Hematopoietic multipotent progenitor cell (in vitro differentiated cells): Measurements from ENCODE around the gene IL20RA. TPM values are rescaled to one million over a fixed set of nuclear protein-coding genes. Genes with fewer than 3 reads are reported as not detected.

ENCODE experiments used
- DNase-seq, 3 donors: peaks; one replicate each; pipeline ENCODE4 v3.0.0-alpha.2; 2011 to 2015; ENCODE audit warnings: low read depth in 2 of 3, low spot score in 2 of 3
- total RNA-seq: library from RNA; depleted of rRNA; stranded (reverse); fragments of >200 nt; gene quantifications from one replicate; pipeline ENCODE4 v1.2.3, GENCODE V29; 2012

The IL20RA gene
- total RNA-seq, 1 donor, result not detected

- no peak for DNase-seq
Observed at GRCh38 chr6:137011406-137011805, 33.4 kb downstream of the IL20RA start.

- no peak for DNase-seq
Observed at GRCh38 chr6:137010128-137010718, 34.5 kb downstream of the IL20RA start.

GRCh38 chr6:137008204-137008603 is 36.6 kb downstream of the IL20RA start:
- no peak for DNase-seq

DNA sequence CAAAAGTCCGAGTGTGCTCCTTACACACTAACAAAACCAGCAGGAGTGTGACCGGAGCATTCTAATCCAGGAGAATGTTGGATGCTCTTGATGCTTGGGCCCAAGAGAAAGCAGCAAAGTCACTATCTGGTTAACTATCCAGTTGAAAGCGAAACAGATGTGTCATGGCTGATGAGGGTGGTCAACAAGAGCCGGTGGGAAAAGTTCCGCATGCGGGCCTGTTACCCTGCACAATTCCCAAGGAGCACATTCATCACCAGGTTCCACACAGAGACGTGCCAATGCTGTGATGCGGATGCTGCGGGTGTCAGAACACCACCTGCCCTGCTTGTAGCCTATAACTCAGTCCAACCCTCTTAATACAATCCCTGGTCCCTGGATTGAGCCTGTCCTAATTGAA is 38.7 kb downstream of the IL20RA start:
- no peak for DNase-seq

- no peak for DNase-seq
Observed at GRCh38 chr6:137005073-137005472, 39.7 kb downstream of the IL20RA start.

DNA sequence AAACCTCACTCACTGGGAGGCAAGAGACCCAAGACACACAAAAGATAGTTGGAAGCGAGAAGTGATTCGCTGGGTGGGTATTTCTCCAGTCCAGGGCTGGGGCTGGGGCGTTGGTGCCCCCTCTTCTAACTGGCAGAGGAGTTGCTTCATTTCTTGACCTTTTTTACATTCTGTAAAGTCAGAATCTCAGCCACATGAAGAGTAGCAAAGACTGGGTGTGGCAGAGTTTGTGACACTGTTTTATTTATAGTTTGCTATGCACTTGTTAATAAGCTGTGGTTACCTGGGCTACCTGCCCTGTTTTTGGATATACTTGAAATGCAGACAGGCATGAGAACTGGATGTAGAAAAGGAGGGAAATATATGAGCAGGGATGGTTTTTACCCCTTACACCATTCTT is 42.3 kb downstream of the IL20RA start:
- DNase-seq, result no peak

GRCh38 chr6:137001977-137002302 is 42.8 kb downstream of the IL20RA start:
- no peak for DNase-seq

DNA sequence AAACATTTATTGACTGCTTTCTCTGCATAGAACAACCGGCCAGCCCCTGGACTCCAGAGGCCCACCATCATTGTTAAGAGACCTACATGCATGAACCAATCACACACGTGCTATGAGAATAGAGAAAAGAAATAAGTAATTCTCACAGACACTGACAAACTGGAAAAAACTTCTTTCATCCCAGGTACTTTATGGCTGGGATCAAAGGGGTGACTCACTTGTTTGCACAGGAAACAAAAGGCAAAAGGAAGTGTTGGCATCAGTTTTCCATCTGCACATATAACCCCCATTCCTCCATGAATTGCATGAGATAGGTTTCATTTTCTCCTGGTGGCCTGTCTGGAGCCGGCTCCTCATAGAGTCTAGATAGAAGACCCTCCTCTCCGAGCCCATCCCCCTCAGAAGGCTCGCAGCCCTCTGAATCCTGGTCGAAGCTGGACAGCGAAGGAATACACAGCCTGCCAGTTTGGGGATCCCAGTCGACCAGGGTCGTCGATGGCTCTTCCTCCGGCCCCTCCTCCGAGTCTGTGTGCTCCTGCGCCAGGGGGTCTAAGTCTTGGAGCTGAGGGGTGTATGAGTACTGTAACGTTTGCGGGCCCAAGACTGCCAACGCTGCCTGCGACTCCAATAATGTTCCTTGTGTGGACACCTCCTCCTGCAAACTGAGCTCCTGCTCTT is 43.3 kb downstream of the IL20RA start:
- DNase-seq, result no peak

- no peak for DNase-seq
Observed at GRCh38 chr6:137000825-137001224, 43.9 kb downstream of the IL20RA start.

- no peak for DNase-seq
Observed at GRCh38 chr6:136995521-136995920, 49.2 kb downstream of the IL20RA start.

DNA sequence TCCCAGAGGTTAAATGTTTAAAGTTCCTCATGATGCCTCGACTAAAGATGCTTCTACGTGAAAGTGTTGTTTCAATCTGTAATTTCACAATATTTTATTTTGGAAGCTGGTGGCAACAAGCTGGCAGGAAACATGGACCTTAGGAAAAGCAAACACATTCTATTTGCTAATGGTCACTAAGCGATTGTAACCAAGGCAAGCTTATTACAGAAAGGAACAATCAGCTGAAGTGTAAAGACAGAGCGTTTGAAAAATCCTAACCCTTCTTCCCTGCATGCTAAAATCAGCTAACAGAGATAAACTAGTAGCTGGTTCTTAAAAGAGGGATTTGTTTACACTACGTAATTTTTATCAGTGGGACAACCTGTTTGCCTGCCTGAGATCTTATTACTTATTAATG is 50.0 kb downstream of the IL20RA start:
- no peak for DNase-seq

DNA sequence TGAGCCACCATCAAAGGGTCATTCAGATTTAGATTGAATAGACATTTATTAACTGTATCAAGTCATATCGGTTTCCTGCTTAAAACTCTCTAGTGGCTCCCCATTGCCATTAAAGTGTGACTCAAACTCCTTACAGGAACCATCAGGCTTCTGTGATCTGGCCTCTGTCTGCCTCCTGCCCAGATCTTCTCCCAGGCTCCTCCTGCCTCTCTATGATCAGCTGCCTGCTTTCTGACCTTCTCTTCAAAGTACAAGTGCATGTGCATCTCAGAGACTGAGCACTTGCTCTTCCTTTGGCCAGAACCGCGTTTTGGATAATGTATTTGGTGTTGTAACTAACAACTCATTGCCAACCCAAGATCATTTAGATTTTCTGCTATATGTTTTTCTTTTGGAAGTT is 52.7 kb downstream of the IL20RA start:
- no peak for DNase-seq

GRCh38 chr6:136991646-136992045 is 53.1 kb downstream of the IL20RA start:
- no peak for DNase-seq

GRCh38 chr6:136990754-136991153 is 54.0 kb downstream of the IL20RA start:
- no peak for DNase-seq

GRCh38 chr6:136990242-136990578 is 54.6 kb downstream of the IL20RA start:
- DNase-seq, result no peak

- DNase-seq, result no peak
Observed at GRCh38 chr6:136989571-136990241, 55.1 kb downstream of the IL20RA start.

GRCh38 chr6:136987526-136987925 is 57.2 kb downstream of the IL20RA start:
- DNase-seq, result no peak

GRCh38 chr6:136985502-136985901 is 59.3 kb downstream of the IL20RA start:
- no peak for DNase-seq

- DNase-seq, result no peak
Observed at GRCh38 chr6:136984578-136984977, 60.2 kb downstream of the IL20RA start.

DNA sequence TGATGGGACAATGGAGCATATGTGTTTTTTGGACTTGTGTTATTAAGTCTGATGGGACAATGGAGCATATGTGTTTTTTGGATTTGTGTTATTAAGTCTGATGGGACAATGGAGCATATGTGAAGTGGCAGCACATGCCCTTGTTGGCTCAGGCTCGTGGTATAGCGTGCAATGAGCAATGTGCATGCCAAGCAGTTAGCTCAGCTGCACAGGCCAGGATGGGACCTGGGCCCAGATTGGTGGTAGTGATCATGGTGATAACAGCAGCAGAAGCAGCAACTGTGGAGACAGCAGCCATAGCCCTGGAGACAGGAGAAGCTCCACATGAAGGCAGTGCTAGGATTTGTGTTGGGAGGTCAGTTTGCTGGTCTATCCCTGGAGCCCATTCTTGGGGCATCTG is 61.1 kb downstream of the IL20RA start:
- DNase-seq, result no peak

- DNase-seq, result no peak
Observed at GRCh38 chr6:136982928-136983327, 61.8 kb downstream of the IL20RA start.

DNA sequence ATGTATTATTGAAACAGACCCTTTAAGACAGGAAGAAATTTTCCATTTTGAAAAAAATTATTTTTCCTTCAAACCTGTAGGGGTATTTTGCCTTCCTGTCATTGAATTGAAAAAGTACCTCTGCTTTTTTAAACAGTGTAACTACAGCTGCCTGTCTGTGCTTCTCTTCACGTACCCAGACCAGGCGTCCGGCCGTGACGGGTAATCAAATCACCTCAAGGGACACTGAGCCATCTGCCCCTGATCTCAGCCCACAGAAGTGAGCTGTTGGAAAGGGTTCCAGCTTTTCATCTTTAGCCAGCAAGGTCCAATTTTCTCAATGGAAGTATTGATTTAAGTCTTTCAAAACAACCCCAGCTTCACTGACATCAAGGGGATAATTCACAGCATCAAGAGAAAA is 64.7 kb downstream of the IL20RA start:
- DNase-seq, result no peak
